Thoracic aorta (tissue), 2 donors: ENCODE measurements around the gene OR4D9. TPM values are rescaled to one million over a fixed set of nuclear protein-coding genes. Genes with fewer than 3 reads are reported as not detected.

Experiments used
- ATAC-seq: fragments of 150-250 bp; one replicate; pipeline ENCODE4 v1.8.0; 2017; ENCODE audit warnings: low read depth; ENCODE audit not compliant: insufficient number of reproducible peaks, low FRiP score
- DNase-seq: peaks from one replicate; pipeline ENCODE4 v3.0.0-alpha.2; 2020; ENCODE audit warnings: low spot score
- H3K27ac ChIP-seq, 2 donors: fragments of 200-600 bp; sonication (generic); 1 replicate in 1 of 2; 2 replicates in 1 of 2; pipeline ENCODE4 v1.5.1; 2016; ENCODE audit warnings: mild to moderate bottlenecking in 2 of 2, moderate library complexity in 2 of 2
- H3K27me3 ChIP-seq: fragments of 200-600 bp; sonication (generic); replicated peaks from 2 replicates; pipeline ENCODE4 v1.6.0; 2016; ENCODE audit warnings: mild to moderate bottlenecking; ENCODE audit not compliant: insufficient read depth
- H3K36me3 ChIP-seq: fragments of 200-600 bp; sonication (generic); one replicate; pipeline ENCODE4 v1.5.1; 2016
- H3K4me1 ChIP-seq, 2 donors: fragments of 200-600 bp; sonication (generic); 1 replicate in 1 of 2; 2 replicates in 1 of 2; pipeline versions ENCODE4 v1.5.1 to v1.6.0; 2016; ENCODE audit warnings: low read depth in 2 of 2, mild to moderate bottlenecking in 1 of 2; ENCODE audit not compliant: control insufficient read depth in 1 of 2
- H3K4me3 ChIP-seq: fragments of 200-600 bp; sonication (generic); 2 replicates; pipeline ENCODE4 v1.5.1; 2016; ENCODE audit warnings: mild to moderate bottlenecking
- H3K9me3 ChIP-seq: fragments of 200-600 bp; sonication (generic); 2 replicates; pipeline ENCODE4 v1.5.1; 2016
- CTCF ChIP-seq: fragments of 200-600 bp; sonication (generic); IDR thresholded peaks from one replicate; pipeline ENCODE4 v1.5.1; 2019; ENCODE audit warnings: antibody characterized with exemption
- total RNA-seq, 2 donors: library from RNA; depleted of rRNA; stranded (reverse); fragments of >200 nt; gene quantifications; one replicate each; pipeline versions ENCODE4 v1.1.0 to v1.2.3, GENCODE V29; 2016

Gene OR4D9
- total RNA-seq, 2 donors from 2014 or later: not detected

- DNase-seq (peak; percentile 64), ATAC-seq (peak; percentile 73)
- Histone ChIP-seq H3K4me3 (peak overlapping the region; percentile 74), H3K27me3 (no peaks in the 10 kb centered on the region), H3K27ac (peak overlapping the region; percentile 77 to 84), H3K9me3 (no peaks in the 10 kb centered on the region), H3K36me3 (no peaks in the 10 kb centered on the region), H3K4me1 (peaks cover 0 to 6% of the 10 kb centered on the region in 2 donors)
- TF ChIP-seq CTCF: no peak
Observed at GRCh38 chr11:59550842-59551658, 39.7 kb downstream of the OR4D9 start.

DNA sequence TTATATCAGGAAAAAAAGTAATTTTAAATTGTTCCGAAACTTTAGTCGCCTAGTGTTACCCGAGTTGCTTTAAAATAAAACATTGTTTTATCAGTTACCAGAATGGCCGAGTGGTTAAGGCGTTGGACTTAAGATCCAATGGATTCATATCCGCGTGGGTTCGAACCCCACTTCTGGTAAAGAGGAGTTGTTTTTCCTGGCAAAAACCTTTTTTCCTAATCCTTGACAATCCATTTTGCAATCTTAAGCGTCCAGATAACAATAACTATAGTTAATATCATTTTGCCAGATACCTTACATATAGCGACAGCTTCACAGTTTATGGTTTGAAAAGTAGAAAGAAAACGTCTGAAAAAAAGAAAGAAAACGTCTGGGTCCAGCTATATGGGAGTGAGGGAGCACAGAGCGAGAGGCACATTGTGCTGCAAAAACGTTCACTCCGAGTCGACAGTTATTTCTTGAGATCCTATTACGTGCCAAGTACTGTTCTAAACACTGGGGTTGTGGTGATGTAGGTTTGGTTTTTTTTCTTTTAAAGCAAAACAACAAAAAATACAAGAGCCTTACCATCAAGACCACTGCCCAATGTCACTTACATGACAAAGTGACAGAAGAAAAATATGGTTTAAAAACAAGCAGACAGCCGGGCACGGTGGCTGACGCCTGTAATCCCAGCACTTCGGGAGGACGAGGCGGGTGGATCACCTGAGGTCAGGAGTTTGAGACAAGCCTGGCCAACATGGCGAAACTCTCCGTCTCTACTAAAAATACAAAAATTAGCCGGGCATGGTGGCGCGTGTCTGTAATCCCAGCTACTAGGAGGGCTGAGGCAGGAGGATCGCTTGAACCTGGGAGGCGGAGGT, 40.6 kb downstream of the OR4D9 start:
- no peaks in the 10 kb centered on the region for H3K9me3 ChIP-seq
- H3K36me3 ChIP-seq: no peaks in the 10 kb centered on the region
- no peak for ATAC-seq
- TF ChIP-seq CTCF: no peak
- peak overlapping the region; percentile 77 to 84 for H3K27ac ChIP-seq
- H3K27me3 ChIP-seq: no peaks in the 10 kb centered on the region
- H3K4me3 ChIP-seq: peak overlapping the region; percentile 74
- peaks cover 0 to 6% of the 10 kb centered on the region in 2 donors for H3K4me1 ChIP-seq
- no peak for DNase-seq

- H3K27me3 ChIP-seq: no peaks in the 10 kb centered on the region
- DNase-seq (no peak), ATAC-seq (no peak)
- H3K4me1 ChIP-seq: peaks cover 0 to 6% of the 10 kb centered on the region in 2 donors
- H3K27ac ChIP-seq: peak overlapping the region in 1 of 2 donors; percentile 5
- TF ChIP-seq CTCF: no peak
- no peaks in the 10 kb centered on the region for H3K36me3 ChIP-seq
- no peaks in the 10 kb centered on the region for H3K9me3 ChIP-seq
- H3K4me3 ChIP-seq: no peak overlapping the region
Observed at GRCh38 chr11:59552844-59553243, 41.5 kb downstream of the OR4D9 start.

DNA sequence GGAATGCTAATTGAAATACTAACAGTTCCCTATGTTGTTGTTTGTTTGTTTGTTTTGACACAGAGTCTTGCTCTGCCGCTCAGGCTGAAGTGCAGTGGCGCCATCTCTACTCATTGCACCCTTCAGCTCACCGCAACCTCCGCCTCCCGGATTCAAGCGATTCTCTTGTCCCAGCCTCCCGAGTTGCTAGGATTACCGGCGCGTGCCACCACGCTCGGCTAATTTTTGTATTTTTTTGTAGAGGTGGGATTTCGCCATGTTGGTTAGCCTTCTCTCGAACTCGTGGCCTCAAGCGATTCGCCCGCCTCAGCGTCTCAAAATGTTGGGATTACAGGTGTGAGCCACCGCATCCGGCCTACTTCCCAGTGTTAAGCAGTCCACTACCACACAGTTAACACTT, 42.0 kb downstream of the OR4D9 start:
- Histone ChIP-seq H3K27ac (no peak overlapping the region), H3K4me1 (peaks cover under 1 to 6% of the 10 kb centered on the region in 2 donors), H3K4me3 (no peak overlapping the region), H3K27me3 (no peaks in the 10 kb centered on the region), H3K9me3 (no peaks in the 10 kb centered on the region), H3K36me3 (no peaks in the 10 kb centered on the region)
- no peak for TF ChIP-seq CTCF
- ATAC-seq (no peak), DNase-seq (no peak)

DNA sequence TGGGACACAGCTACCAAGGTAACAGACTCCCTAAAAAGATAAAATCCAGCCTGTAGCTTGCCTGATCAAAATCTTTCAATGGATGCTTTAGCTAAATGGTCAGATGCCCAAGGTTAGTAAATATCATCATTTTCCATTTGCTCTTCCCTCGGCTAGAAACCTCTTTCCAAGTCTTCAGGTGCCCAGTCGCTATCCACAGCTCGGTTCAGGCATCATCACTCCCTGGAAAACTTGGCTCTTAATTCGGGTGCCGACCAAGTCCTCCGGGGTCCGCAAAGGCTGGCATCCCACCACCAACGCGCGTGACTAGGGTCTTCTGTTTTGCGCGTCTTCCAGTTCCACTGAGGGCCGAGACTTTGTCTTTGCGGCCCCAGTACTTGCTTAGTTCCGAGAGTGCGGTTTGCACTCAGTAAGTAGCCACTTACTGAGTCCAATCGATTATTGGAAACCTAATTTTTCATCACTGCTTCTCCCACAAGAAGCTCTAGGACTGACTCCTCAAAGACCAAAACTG, 44.3 kb downstream of the OR4D9 start:
- Histone ChIP-seq H3K27me3 (no peaks in the 10 kb centered on the region), H3K4me3 (peak overlapping the region; percentile 64), H3K27ac (peak overlapping the region; percentile 5 to 57), H3K9me3 (no peaks in the 10 kb centered on the region), H3K36me3 (no peaks in the 10 kb centered on the region), H3K4me1 (peaks cover 3 to 6% of the 10 kb centered on the region in 2 donors)
- TF ChIP-seq CTCF: no peak
- no peak for ATAC-seq
- DNase-seq: no peak
